HK-2 (cell line): ENCODE results near the gene SOAT1.

Source experiments
- DNase-seq: peaks from one replicate; pipeline ENCODE4 v3.0.0-alpha.2; 2018; ENCODE audit not compliant: unreplicated experiment

SOAT1 gene

DNA sequence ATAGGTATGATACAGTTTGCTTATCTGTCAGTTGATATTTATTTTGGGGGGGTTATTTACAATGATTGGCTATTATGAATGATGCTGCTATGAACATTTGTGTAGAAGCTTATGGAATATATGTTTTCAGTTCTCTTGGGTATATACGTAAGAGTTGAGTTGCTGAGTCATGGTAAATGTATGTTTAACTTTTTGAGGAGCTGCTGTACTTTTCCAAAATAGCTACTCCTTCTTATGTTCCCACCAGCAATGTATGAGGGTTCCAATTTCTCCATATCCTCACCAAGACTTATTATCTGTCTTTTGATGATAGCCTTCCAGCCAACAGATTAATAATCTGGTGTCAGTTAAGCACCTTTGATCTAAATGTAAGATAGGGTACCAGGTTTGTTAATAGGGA lies 11.9 kb downstream of the SOAT1 start:
- no peak for DNase-seq

DNA sequence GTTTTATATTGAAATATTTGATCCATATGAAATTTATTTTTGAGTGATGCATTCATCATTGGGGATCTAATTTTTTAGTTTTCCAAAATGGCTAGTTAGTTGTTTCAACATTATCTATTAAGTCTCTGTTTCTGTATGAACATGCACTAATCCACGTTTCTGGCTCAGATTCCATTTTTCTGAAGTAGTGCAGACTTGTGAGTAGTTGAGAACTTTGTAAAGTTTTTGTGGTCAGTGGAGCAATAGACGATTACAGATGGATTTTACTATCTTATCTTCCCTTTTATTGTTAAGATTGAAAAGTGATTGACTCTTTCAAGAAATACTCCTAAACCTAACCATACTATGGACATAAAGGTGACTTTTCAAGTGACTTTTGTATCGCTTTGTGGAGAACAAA lies 16.7 kb downstream of the SOAT1 start:
- DNase-seq, result no peak

DNA sequence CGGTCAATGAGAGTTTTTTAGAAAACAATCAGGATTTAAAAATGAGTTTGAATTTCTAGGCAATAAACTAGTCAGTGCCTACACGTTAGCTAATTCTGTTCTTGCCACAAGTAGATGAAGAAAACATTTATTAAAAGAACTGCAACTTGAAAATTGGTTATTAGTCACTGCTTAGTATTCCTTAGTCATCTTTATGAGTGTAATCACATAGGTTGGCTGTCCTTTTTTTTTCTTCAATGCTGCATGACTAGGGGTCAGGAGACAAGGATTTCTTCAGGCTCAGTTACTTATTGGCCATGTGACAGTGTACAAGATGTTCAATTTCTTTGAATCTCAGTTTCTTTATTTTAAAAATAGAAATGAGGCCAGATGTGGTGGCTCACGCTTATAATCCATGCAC lies 17.1 kb downstream of the SOAT1 start:
- DNase-seq, result no peak

DNA sequence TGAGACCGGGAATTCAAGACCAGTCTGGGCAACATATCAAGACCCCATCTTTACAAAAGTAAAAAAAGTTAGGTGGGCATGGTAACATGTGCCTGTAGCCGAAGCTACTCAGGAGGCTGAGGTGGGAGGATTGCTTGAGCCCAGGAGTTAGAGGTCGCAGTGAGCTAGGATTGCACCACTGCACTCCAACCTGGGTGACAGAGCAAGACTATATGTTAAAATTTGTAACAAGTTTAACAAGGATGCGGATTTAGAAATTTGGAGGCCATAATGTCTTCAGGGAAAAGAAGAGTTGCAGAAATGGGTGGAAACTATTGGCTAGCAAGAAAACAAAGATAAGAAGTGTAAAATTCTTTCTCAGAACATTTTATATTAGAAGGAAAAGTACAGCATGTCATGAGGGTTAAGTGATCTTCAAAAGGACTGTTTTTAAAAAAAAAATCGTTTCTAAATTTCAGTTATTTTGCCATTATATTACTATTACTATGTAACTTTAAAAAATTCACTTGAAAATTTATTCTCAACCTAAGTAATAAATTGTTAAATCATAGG lies 17.6 kb downstream of the SOAT1 start:
- DNase-seq, result peak; percentile 17

DNA sequence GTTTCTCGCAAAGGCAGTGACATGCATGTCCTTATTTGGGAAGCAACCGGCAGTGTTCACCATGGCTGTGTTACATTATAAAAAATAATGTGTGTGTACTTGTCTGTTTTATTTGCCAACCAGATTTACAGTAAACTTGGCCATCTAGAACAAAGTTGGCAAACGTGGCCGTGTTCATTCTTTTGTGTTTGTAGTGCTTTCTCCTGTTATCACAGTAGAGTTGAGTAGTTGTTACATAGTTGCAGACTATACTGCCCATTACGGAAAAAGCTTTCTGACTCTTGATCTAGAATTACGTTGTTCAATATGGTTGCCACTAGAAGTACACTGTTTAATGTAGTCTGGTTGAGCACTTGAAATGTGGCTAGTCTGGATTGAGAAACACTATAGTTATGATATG lies 19.4 kb downstream of the SOAT1 start:
- no peak for DNase-seq

DNA sequence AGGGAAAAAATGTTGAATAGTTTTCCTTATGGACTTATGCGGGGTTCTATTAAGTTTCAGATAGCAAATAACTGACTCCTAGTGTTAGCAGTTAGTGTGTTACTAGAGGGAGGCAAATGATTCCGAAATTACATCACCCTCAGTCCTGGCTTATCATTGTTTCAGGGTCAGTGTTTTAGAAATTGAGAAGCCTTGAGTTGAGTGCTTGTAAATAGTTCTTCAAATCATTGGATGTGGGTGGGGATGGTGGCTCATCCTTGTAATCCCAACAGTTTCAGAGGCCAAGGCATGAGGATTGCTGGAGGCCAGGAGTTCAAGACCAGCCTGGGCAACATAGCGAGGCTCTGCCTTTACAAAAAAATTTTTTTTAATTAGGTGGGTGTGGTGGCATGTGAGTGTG lies 21.3 kb downstream of the SOAT1 start:
- no peak for DNase-seq

DNA sequence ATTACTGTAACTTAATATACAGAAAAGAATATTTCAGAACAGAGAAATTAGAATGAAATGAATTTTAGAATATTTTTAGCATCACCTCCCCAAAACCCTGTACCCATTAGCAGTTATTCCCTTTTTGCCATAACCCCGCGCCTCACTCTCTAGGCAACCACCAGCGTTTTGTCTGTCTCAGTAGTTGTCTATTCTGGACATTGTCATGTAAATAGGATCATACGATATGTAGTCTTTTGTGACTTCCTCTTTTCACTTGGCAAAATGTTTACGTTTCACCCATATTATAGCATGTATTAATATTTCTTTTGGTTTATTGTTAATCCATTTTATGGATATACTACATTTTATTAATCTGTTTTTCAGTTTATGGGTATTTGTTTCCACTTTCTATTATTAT lies 24.9 kb downstream of the SOAT1 start:
- DNase-seq, result no peak

DNA sequence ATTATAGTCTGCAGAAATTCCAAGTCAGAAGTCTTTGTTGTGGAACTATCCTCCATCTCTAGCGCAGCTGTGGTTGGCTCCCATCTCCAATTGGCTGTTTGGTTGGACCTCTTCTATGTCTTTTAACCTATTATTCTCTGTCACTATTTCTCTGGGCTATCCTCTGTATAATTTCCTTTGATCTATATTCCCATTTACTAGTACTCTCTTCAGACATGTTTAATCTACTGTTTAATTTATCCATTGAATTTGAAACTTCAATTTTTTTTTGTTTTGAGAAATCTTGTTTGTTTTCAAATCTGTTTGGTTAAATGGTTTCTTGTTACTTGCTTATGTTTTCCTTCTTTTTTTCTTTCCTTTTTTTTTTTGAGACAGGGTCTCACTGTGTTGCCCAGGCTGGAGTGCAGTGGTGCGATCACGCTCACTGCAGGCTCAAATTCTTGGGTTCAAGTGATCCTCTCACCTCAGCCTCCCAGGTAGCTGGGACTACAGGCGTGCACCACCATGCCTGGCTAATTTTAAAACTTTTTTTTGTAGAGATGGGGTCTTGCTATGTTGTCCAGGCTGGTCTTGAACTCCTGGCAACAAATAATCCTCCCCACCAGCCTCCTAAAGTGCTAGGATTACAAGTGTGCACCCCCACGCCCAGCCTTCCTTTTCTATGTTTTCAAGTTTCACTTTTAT lies 28.1 kb downstream of the SOAT1 start:
- no peak for DNase-seq

DNA sequence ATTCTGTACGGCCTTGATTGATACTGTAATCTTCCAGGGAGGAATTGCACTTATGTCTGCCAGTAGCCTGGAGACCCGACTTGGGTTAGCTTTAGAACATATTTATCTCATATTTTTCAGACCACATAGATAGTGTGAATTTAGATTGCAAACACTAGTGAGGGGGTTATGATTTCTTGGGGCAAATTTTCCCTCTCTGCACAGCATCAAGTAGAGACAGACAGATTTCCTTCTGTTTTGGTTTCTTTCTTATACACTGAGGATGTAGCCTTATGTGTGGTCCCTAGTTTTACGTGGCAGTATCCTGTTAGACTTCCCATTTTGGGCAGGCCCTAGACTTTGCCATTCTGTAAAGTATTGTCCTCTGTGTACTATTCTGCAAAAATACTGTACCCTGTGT lies 29.0 kb downstream of the SOAT1 start:
- no peak for DNase-seq

DNA sequence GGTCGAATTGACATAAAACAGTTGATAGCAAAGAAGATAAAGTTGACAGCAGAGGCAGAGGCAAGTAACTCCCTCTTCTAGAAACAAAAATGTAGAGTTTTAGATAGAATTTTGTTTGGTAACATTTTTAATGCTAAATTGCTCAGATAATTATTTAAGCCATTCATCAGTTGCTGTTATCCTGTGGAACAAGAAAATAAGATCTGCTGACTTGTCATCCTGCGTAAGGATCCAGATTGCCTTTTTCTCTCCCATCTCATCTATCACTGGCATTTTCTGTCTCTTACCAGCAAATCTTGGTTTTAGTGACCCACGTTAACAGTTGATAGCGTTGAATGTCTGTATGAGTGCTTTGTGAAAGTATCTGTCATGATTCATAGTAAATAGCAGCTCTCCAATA lies 29.8 kb downstream of the SOAT1 start:
- DNase-seq, result no peak

DNA sequence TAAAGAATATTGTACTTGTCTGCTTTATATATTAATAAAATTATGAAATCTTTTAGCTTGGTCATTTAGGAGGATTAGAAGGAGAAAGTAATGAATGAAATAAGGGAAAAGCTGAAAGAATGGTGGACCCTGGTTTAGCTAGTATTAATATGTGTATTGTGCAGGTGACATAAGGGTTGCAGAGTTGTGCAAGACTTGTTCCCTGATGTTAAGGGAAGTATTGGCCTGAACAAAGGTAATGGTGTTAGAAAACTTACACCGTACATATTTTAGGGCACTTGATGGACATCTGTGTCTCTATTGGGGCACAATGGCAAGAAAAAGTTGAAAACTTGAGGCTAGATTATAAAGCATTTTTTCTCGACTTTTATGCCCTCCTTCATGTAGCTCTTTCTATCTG lies 32.2 kb downstream of the SOAT1 start:
- no peak for DNase-seq

DNA sequence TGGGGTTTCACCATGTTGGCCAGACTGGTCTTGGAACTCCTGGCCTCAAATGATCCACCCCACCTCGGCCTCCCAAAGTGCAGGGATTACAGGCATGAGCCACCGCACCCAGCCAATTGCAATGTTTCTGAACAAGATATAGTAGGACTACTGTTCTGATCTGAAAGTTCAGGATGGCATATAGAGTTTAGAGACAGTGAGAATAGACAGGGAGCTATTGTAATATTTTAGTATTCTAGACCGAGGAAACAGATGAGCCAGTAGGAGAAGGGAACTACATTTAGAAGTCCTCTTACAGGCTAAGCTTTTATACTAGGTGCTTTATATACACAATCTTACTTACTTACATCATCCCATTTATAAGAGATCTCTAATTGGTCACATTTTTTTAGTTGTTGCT lies 33.1 kb downstream of the SOAT1 start:
- DNase-seq, result no peak

DNA sequence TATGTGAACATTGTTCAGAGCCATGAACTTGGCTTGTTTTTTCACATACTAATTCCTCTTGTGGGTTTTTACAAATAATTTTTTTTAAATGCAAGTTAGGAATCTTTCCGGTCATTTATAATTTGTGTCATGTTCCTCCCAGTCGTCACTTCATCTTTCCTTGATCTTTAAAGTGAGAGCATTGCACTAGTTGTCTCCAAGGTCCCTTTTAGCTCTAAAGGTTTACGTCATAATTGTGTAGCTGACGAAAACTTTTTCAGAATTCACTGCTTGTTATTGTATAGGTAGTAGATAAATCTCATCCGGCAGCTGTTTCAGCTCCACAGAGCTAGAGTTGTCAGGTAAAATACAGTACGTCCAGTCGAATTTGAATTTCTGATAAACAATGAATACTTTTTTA lies 33.6 kb downstream of the SOAT1 start:
- no peak for DNase-seq

DNA sequence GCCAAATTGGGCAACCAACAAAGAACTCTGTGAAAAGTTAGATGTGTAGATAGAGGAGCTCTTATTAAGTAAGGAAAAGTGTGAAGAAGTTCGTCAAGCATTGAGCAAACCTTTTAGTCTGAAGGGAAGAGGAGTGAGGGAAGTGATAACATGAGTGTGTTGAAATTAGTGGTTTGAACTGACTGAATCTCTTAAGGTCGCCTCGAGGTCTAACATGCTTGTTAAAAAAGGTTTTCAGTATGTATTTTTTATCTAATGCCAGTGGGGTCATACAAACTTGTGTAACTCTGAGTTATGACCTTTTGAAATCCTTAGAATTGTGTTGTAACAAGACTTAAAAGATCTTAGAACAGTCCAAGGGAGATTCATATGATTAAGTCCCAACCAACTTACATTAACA lies 34.1 kb downstream of the SOAT1 start:
- no peak for DNase-seq

DNA sequence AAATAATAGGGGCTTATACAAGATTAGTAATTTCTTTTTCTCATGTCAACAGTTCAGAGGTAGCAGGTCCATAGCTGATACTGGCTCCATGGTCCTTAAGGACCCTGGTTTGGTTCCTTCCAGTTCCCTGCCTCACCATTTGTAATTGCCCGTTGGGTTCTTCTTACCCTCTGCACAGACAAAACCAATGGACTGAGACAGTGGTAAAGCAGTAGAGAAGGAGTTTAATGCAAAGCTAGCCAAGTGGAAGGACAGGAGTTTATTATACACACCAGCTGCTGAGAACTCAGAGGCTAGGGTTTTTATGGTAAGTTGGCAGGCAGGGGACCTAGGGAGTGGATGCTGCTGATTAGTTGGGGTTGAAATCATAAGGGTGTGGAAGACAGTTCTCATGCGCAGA lies 36.3 kb downstream of the SOAT1 start:
- DNase-seq, result no peak

DNA sequence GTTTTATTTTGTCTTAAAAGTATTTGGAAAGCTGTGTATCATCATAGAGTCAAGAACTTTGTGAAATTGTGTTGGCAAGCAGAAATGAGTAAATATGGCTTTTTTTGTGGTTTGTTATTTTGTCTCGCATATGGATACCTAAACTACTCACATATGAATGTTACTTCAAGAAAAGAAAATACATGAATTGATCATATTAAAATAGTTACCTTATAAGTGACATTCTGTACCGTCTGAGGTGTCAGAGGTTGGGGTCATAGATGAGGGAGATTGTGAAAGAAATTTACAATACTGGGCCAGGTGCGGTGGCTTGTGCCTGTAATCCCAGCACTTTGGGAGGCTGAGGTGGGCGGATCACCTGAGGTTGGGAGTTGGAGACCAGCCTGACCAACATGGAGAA lies 40.8 kb downstream of the SOAT1 start:
- DNase-seq, result no peak

DNA sequence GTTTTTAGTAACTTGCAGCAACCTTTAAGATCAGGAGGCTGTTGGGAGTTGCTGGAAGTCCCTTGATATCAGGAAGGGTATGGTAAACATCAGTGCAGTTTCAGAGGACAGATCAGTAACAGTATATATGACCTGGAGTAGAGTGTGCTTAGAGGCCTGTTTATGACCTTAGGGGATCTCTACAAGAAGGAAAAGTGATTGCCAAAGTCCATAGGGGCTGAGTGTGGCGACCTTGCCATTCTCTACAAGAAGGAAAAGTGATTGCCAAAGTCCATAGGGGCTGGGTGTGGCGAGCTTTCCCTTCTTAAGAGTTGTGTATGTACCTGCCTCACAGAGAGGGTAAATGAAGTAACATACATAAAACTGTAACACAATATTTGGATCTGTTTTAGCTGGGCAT lies 43.7 kb downstream of the SOAT1 start:
- DNase-seq, result no peak

DNA sequence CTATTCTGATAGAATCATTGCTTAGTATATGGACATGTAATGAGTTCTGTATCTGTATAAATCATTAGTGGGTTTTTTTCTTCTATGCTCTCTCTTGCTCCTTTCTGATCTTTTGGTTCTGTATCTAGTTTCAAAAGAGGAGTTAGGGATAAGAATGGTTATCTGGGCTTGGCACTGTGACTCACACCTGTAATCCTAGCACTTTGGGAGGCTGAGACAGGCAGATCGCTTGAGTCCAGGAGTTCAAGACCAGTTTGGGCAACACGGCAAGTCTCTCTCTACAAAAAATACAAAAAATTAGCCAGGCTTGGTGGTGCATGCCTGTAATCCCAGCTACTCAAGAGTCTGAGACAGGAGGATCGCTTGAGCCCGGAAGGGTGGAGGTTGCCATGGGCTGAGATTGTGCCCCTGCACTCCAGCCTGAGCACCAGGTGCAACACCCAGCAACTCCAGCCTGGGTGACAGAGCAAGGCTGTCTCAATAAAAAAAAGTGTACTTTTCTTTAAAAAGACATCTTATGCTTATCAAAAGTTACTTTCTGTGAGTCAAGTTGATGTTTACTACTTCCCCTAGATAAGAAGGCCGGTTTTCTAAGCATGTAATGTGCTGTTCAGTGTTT lies 44.5 kb downstream of the SOAT1 start:
- DNase-seq, result no peak

DNA sequence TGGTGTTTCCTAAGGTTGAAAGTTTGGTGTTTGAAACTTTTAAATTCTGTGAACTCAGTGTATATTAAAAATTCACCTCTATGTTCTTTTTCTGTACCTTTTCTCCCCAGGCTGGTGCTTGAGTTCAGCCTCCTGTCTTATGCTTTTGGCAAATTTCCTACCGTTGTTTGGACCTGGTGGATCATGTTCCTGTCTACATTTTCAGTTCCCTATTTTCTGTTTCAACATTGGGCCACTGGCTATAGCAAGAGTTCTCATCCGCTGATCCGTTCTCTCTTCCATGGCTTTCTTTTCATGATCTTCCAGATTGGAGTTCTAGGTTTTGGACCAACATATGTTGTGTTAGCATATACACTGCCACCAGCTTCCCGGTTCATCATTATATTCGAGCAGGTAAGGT lies 47.3 kb downstream of the SOAT1 start:
- no peak for DNase-seq

DNA sequence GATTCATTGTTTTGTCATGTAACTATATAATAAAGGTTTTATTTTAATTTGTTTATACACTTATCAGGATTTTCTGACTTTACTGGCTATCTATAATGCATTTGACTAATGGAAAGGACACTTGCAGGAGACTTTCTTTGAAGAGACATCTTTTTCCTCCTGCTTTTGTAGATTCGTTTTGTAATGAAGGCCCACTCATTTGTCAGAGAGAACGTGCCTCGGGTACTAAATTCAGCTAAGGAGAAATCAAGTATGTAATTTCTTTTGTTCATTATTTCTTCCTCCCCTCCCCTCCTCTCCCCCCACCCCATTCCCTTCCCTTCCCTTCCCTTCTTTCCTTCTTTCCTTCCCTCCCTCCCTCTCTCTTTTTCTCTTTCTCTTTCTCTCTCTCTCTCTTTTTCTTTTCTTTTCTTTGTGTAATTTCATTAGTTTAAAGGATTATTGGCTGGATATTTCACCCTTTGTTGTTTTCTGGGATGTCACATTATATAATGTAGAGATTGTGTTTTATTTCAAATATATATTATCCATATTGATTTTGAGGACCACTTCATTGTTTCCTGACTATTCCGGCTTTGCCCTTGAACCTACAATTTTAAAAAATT lies 48.4 kb downstream of the SOAT1 start:
- no peak for DNase-seq

DNA sequence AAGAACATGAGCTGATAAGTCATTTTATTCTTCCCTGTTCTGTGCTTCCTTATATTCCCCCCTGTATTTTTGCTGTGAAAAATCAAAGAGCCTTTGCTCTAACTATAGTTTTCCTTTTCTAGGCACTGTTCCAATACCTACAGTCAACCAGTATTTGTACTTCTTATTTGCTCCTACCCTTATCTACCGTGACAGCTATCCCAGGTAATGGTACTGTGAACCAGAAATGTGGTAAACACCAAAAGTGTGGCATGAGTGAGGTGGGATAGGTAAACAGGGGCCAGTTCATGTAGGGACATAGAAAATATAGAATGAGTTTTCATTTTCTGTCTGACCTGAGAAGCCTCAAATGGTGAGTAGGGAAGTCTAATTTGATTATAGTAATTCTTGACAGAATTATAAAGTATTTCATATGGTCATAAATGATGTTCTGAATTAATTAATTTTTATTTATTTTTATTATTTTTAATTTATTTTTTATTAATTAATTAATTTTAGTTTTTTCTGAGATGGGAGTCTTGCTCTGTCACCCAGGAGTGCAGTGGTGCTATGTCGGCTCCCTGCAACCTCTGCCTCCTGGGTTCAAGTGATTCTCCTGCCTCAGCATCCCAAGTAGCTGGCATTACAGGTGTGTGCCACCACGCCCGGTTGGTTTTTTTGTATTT lies 49.3 kb downstream of the SOAT1 start:
- DNase-seq, result no peak

DNA sequence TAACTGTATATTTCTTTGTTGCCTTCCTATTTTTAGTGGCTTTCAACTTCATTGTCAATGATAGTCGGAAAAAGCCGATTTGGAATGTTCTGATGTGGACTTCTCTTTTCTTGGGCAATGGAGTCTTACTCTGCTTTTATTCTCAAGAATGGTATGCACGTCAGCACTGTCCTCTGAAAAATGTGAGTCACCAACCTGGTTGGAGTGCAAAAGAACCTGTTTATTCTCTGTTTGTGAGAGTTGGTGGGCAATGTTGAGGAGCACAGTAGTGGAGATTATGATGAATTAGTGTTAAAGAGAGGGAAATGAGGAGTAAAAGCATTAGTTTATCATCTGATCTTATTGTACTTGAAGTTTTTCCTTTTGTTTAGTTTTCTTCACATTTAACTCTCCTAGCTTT lies 57.7 kb downstream of the SOAT1 start:
- no peak for DNase-seq

DNA sequence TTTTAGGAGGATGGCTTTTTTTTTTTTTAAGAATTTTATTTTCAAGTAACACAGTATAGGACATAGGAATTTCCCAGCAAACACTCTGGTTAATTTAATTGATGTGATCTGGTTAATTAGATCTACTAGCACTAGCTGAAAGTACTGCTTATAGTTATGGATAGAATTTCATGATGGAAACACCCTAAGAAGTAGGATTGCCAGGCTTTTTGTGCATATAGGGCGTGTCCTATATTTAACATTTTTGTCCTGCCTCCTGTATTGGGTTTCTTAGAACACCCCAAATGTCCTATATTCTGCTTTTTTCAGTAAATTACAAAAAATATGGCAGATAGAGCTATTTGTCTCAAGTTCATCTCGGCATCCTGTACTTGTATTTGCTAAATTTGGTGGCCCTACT lies 58.6 kb downstream of the SOAT1 start:
- DNase-seq, result no peak
